ENCODE data around the gene FBF1. TPM values are rescaled to one million over a fixed set of nuclear protein-coding genes. Genes with fewer than 3 reads are reported as not detected.
"Not testable (repeated sequence)": the region's sequence is repeated elsewhere in the genome, so short reads cannot be mapped to it uniquely, and the experiment has no call there.

FBF1 gene
- total RNA-seq, 4 donors from 2014 or later = 7.8 to 15.0 (median 10.4) TPM

DNA sequence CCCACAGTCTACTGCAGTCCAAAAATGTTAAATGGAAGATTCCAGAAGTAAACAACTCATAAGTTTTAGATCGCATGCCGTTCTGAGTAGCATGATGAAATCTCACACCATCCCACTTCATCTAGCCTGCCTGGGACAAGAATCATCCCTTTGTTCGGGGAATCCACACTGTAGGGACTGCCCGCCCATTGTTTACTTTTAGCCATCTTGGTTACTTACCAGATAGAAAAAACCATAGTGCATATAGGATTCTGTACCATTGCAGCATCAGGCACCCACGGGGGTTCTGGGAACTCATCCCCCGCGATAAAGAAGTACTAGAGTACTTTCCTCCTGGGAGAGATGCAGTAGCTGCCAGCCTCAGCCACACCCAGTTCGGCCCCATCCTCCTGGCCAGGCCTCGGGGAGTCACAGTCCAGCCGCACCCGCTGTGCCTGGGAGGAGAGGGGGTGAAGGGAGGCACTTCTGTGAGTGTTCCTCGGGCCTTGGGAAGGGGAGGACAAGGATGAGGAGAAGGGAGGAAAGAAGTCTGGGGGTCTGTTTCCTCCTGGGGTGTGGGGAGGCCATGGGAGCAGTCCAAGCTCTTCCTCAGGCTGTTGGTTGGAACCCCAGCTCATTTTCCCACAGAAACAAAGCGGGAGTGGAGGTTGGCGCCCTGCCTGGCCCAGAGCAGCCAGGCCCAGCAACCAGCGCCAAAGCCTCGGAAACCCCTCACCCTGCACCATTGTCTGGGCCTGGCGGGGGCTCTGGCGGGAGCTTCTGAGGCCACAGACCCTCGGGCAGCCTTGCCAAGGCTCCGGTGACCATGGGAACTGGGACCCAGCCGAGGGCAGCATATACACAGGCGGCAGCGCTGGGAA is 71.3 kb downstream of the FBF1 start:
- intact Hi-C loops (cut with DNase I) = no loop called here
- Histone ChIP-seq H3K27me3 (no peaks in the 10 kb centered on the region), H3K27ac (replicated peaks in 1 of 4) (peak overlapping the region; percentile 97 to 99 (median 98)), H3K9me3 (no peaks in the 10 kb centered on the region), H3K4me1 (peaks cover 68 to 78% (median 77%) of the 10 kb centered on the region in 4 donors), H3K36me3 (peaks cover 6 to 11% (median 10%) of the 10 kb centered on the region in 4 donors), H3K4me3 (peak overlapping the region; percentile 42 to 56 (median 44))
- WGBS = 25% methylated on average over 9 of the region's 23 CpGs
- TF ChIP-seq POLR2A (IDR thresholded peaks at IDR 0.05; ENCODE audit: low read depth) (no peak), POLR2AphosphoS5 (IDR thresholded peaks at IDR 0.05) (peak; percentile 52 to 74)
- DNase-seq (ENCODE audit: extremely low spot score) = no peak

DNA sequence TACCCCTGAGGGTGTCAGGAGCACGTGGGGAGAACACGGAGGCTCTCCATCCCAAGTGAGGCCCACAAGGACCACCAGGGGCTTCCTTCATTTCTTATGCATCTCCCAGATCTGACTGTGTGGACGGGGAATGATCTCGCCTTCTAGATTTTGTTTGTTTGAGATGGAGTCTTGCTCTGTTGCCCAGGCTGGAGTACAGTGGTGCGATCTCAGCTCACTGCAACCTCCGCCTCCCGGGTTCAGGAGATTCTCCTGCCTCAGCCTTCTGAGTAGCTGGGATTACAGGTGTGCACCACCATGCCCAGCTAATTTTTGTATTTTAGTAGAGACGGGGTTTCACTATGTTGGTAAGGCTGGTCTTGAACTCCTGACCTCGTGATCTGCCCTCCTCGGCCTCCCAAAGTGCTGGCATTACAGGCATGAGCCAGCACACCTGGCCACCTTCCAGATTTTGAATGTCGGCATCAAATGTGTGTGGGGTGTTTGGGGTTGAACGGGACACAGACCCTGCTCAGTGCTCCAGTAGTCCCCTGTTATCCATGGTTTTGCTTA is 72.0 kb downstream of the FBF1 start:
- intact Hi-C loops (cut with DNase I); H3K9me3 ChIP-seq; H3K36me3 ChIP-seq; H3K27me3 ChIP-seq; DNase-seq (ENCODE audit: extremely low spot score): not testable (repeated sequence)
- H3K4me3 ChIP-seq = peak overlapping the region in 1 of 4 donors; percentile 43
- peak overlapping the region; percentile 97 to 99 (median 98) for H3K27ac ChIP-seq (replicated peaks in 1 of 4)
- 77% methylated on average over 12 of the region's 12 CpGs for WGBS
- peaks cover 67 to 78% (median 77%) of the 10 kb centered on the region in 4 donors for H3K4me1 ChIP-seq

DNA sequence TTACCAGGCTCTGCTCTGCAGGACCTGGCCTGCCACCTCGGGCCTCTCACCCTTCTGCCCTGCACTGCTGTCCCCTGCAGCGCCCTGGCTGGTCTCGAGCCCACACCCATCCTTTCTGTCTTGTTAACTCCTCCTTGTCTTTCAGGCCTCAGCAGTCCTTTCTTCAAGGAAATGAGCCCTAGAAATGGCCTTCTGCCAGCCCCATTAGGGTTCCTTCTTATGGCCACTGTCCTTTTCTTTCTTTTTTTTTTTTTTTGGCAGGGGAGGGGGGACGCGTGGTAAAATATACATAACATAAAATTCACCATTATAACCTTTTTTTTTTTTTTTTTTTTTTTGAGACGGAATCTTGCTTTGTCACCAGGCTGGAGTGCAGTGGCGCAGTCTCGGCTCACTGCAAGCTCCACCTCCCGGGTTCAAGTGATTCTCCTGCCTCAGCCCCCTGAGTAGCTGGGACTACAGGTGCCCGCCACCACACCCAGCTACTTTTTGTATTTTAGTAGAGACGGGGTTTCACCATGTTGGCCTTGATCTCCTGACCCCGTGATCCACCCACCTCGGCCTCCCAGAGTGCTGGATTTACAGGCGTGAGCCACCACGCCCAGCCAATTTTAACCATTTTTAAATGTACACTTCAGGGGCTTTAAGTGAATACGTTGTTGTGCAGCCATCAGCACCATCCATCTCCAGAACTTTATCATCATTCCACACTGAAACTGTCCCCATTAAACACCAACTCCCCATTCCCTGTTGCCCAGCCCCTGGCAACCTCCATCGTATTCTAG is 75.2 kb downstream of the FBF1 start:
- H3K9me3 ChIP-seq; H3K27me3 ChIP-seq; DNase-seq (ENCODE audit: extremely low spot score); H3K36me3 ChIP-seq; H3K4me3 ChIP-seq; intact Hi-C loops (cut with DNase I): not testable (repeated sequence)
- peak overlapping the region; percentile 75 to 83 (median 81) for H3K27ac ChIP-seq (replicated peaks in 1 of 4)
- H3K4me1 ChIP-seq = peaks cover 43 to 74% (median 72%) of the 10 kb centered on the region in 4 donors
- 79% methylated on average over 17 of the region's 17 CpGs for WGBS

DNA sequence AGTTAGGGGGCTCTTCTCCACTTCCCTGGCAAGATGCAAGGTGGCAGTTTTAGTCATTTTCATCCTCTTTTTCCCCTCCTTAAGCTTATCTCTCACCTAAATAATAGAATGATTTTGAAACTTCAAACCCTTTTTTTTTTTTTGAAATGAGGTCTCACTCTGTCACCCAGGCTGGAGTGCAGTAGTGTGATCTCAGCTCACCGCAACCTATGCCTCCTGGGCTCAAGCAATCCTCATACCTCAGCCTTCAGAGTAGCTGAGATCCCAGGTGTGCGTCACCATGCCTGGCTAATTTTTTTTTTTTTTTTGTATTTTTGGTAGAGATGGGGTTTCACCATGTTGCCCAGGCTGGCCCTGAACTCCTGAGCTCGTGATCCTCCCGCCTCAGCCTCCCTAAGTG is 76.0 kb downstream of the FBF1 start:
- 75% methylated on average over 4 of the region's 4 CpGs for WGBS

DNA sequence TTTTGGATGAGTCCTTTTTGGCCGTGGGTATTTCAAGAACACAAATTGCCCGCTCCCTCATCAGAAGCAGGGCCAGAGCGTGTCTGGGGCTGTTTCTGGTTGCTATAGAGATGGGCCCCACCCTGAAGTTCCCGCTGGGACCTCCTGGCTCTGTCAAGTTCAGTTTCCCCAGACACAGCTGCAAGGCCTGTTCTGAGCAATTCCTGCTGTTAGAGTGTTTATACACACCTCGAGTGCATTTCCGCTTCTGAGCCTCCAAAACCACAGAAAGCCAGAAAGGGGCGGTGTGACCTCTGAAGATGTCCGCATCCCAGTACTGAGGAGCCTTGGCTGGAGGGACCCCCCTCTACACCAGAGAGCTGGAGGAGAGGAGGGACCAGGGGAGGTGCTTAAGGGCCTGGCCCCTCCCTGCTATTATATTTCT is 76.4 kb downstream of the FBF1 start:
- TF ChIP-seq POLR2AphosphoS5 (IDR thresholded peaks at IDR 0.05) (peak; percentile 80 to 84), EP300 (IDR thresholded peaks at IDR 0.05) (no peak), POLR2A (IDR thresholded peaks at IDR 0.05; ENCODE audit: low read depth) (no peak)
- TF ChIP-seq, protein P1, sequence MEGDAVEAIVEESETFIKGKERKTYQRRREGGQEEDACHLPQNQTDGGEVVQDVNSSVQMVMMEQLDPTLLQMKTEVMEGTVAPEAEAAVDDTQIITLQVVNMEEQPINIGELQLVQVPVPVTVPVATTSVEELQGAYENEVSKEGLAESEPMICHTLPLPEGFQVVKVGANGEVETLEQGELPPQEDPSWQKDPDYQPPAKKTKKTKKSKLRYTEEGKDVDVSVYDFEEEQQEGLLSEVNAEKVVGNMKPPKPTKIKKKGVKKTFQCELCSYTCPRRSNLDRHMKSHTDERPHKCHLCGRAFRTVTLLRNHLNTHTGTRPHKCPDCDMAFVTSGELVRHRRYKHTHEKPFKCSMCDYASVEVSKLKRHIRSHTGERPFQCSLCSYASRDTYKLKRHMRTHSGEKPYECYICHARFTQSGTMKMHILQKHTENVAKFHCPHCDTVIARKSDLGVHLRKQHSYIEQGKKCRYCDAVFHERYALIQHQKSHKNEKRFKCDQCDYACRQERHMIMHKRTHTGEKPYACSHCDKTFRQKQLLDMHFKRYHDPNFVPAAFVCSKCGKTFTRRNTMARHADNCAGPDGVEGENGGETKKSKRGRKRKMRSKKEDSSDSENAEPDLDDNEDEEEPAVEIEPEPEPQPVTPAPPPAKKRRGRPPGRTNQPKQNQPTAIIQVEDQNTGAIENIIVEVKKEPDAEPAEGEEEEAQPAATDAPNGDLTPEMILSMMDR (IDR thresholded peaks at IDR 0.05) = no peak
- 21% methylated on average over 5 of the region's 8 CpGs for WGBS
- intact Hi-C loops (cut with DNase I) = no loop called here

More for the DNA sequence above, 76.0 kb downstream of the FBF1 start:
- peaks cover 40 to 67% (median 65%) of the 10 kb centered on the region in 4 donors for H3K4me1 ChIP-seq
- H3K4me3 ChIP-seq; H3K36me3 ChIP-seq; H3K9me3 ChIP-seq; H3K27me3 ChIP-seq; intact Hi-C loops (cut with DNase I); DNase-seq (ENCODE audit: extremely low spot score): not testable (repeated sequence)
- peak overlapping the region; percentile 75 to 83 (median 81) for H3K27ac ChIP-seq (replicated peaks in 1 of 4)

DNA sequence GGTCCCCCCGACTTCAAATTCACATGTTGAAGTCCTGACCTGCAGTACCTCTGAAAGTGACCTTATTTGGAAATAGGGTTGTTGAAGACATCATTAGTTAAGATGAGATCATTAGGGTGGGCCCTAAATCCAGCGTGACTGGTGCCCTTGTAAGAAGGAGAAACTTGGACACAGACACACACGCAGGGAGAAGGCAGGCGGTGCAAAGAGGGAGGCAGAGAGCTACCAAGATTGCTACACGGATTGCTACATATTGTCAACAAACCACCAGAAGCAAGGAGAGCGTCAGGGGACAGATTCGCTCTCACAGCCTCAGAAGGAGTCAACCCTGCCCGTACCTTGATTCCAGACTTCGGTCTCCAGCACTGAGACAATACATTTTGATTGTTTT is 78.9 kb downstream of the FBF1 start:
- peaks cover 37 to 57% (median 48%) of the 10 kb centered on the region in 4 donors for H3K4me1 ChIP-seq
- H3K27me3 ChIP-seq = no peaks in the 10 kb centered on the region
- H3K36me3 ChIP-seq = no peaks in the 10 kb centered on the region
- peak; percentile 89 to 91 for TF ChIP-seq POLR2AphosphoS5 (IDR thresholded peaks at IDR 0.05)
- no peak for TF ChIP-seq EP300 (IDR thresholded peaks at IDR 0.05)
- TF ChIP-seq, protein P1 (IDR thresholded peaks at IDR 0.05) = no peak
- no peak for TF ChIP-seq POLR2A (IDR thresholded peaks at IDR 0.05; ENCODE audit: low read depth)
- H3K9me3 ChIP-seq = no peaks in the 10 kb centered on the region
- H3K27ac ChIP-seq (replicated peaks in 1 of 4) = peak overlapping the region; percentile 75 to 83 (median 81)
- intact Hi-C loops (cut with DNase I) = no loop called here
- DNase-seq (ENCODE audit: extremely low spot score) = no peak
- 51% methylated on average over 9 of the region's 9 CpGs for WGBS
- H3K4me3 ChIP-seq = no peak overlapping the region

More for the DNA sequence above, 76.4 kb downstream of the FBF1 start:
- Histone ChIP-seq H3K4me3 (no peak overlapping the region), H3K9me3 (no peaks in the 10 kb centered on the region), H3K36me3 (no peaks in the 10 kb centered on the region), H3K4me1 (peaks cover 36 to 62% (median 61%) of the 10 kb centered on the region in 4 donors), H3K27me3 (no peaks in the 10 kb centered on the region), H3K27ac (replicated peaks in 1 of 4) (peak overlapping the region; percentile 75 to 83 (median 81))
- no peak for DNase-seq (ENCODE audit: extremely low spot score)

Other genes with a start within 250 kb of the FBF1 start
- 10 to 100 TPM; 36.5 to 57.4 (median 46.6) TPM for gene ITGB4, start 219.6 kb downstream of the FBF1 start, total RNA-seq
- gene GALK1, start 175.8 kb downstream of the FBF1 start, total RNA-seq = 10 to 100 TPM; 16.9 to 34.1 (median 24.4) TPM
- 10 to 100 TPM; 18.0 to 23.7 (median 20.0) TPM for gene UNK, start 156.2 kb downstream of the FBF1 start, total RNA-seq
- 1 to 10 TPM; 5.9 to 10.0 (median 9.0) TPM for gene UNC13D, start 96.6 kb downstream of the FBF1 start, total RNA-seq
- 10 to 100 TPM; 48.2 to 95.8 (median 85.2) TPM for gene WBP2, start 85.7 kb downstream of the FBF1 start, total RNA-seq
- gene TRIM47, start 62.5 kb downstream of the FBF1 start, total RNA-seq = 100 to 1,000 TPM in 1 of 4 donors, 10 to 100 TPM in 3; 67.8 to 147 (median 81.9) TPM
- 10 to 100 TPM; 13.3 to 36.4 (median 27.4) TPM for gene TRIM65, start 44.1 kb downstream of the FBF1 start, total RNA-seq
- gene MRPL38, start 36.2 kb downstream of the FBF1 start, total RNA-seq = 10 to 100 TPM; 32.5 to 61.7 (median 44.1) TPM
- 10 to 100 TPM; 45.3 to 57.4 (median 48.9) TPM for gene ACOX1, start 38.1 kb upstream of the FBF1 start, total RNA-seq
- gene TEN1, start 38.2 kb upstream of the FBF1 start, total RNA-seq = 10 to 100 TPM in 3 of 4 donors, 1 to 10 TPM in 1; 4.6 to 11.3 (median 10.7) TPM
- 1 to 10 TPM in 2 of 4 donors, under 1 TPM in 1, not detected in 1; 0.65 to 2.2 (median 1.2) TPM for gene CDK3, start 59.8 kb upstream of the FBF1 start, total RNA-seq
- 1 to 10 TPM in 2 of 4 donors, under 1 TPM in 2; 0.19 to 2.1 (median 1.1) TPM for gene EVPL, start 86.3 kb upstream of the FBF1 start, total RNA-seq
- gene SRP68, start 131.5 kb upstream of the FBF1 start, total RNA-seq = 10 to 100 TPM; 41.9 to 56.9 (median 50.0) TPM
- gene GALR2, start 133.7 kb upstream of the FBF1 start, total RNA-seq = under 1 TPM in 1 of 4 donors, not detected in 3; 0.50 TPM
- under 1 TPM in 1 of 4 donors, not detected in 3; 0.13 TPM for gene ZACN, start 138.1 kb upstream of the FBF1 start, total RNA-seq
- 10 to 100 TPM; 65.2 to 94.4 (median 77.1) TPM for gene EXOC7, start 162.7 kb upstream of the FBF1 start, total RNA-seq
- gene FOXJ1, start 200.2 kb upstream of the FBF1 start, total RNA-seq = under 1 TPM in 1 of 4 donors, not detected in 3; 0.32 TPM

All from esophagus muscularis mucosa (tissue), 4 donors.